ENCODE measurements around the gene CIT.

CIT gene

GRCh38 chr12:119803381-119803791, 73.7 kb downstream of the CIT start:
- DNase-seq, result no peak

- no peak for DNase-seq
Observed at GRCh38 chr12:119802472-119802871, 74.6 kb downstream of the CIT start.

GRCh38 chr12:119797090-119797489, 80.0 kb downstream of the CIT start:
- DNase-seq, result no peak

- DNase-seq, result no peak
Observed at GRCh38 chr12:119796292-119796691, 80.8 kb downstream of the CIT start.

GRCh38 chr12:119791453-119791852, 85.7 kb downstream of the CIT start:
- DNase-seq, result no peak

GRCh38 chr12:119788786-119789185, 88.3 kb downstream of the CIT start:
- DNase-seq, result no peak

- DNase-seq, result no peak
Observed at GRCh38 chr12:119786539-119786938, 90.6 kb downstream of the CIT start.

GRCh38 chr12:119784673-119785072, 92.4 kb downstream of the CIT start:
- DNase-seq, result no peak

GRCh38 chr12:119783787-119784186, 93.3 kb downstream of the CIT start:
- no peak for DNase-seq

GRCh38 chr12:119781804-119782203, 95.3 kb downstream of the CIT start:
- DNase-seq, result no peak

GRCh38 chr12:119780786-119781434, 96.2 kb downstream of the CIT start:
- DNase-seq, result peak; percentile 41

- peak; percentile 5 for DNase-seq
Observed at GRCh38 chr12:119775246-119775895, 101.7 kb downstream of the CIT start.

GRCh38 chr12:119772431-119772830, 104.7 kb downstream of the CIT start:
- DNase-seq, result no peak

- no peak for DNase-seq
Observed at GRCh38 chr12:119770146-119770545, 107.0 kb downstream of the CIT start.

- DNase-seq, result no peak
Observed at GRCh38 chr12:119762619-119763018, 114.5 kb downstream of the CIT start.

- no peak for DNase-seq
Observed at GRCh38 chr12:119758722-119759121, 118.4 kb downstream of the CIT start.

GRCh38 chr12:119758234-119758633, 118.9 kb downstream of the CIT start:
- no peak for DNase-seq

- no peak for DNase-seq
Observed at GRCh38 chr12:119751961-119752360, 125.2 kb downstream of the CIT start.

GRCh38 chr12:119749666-119750065, 127.5 kb downstream of the CIT start:
- no peak for DNase-seq

GRCh38 chr12:119748497-119748896, 128.6 kb downstream of the CIT start:
- no peak for DNase-seq

- no peak for DNase-seq
Observed at GRCh38 chr12:119746169-119746568, 131.0 kb downstream of the CIT start.

GRCh38 chr12:119744900-119745606, 132.1 kb downstream of the CIT start:
- peak; percentile 9 for DNase-seq

- DNase-seq, result no peak
Observed at GRCh38 chr12:119742700-119743099, 134.4 kb downstream of the CIT start.

GRCh38 chr12:119740830-119741229, 136.3 kb downstream of the CIT start:
- DNase-seq, result no peak

Measured in hematopoietic multipotent progenitor cell treated with erythropoietin and hydrocortisone succinate and interleukin-3 and kit ligand, for 6 days (in vitro differentiated cells).